Measurements from ENCODE around the gene GLB1L.

DNA sequence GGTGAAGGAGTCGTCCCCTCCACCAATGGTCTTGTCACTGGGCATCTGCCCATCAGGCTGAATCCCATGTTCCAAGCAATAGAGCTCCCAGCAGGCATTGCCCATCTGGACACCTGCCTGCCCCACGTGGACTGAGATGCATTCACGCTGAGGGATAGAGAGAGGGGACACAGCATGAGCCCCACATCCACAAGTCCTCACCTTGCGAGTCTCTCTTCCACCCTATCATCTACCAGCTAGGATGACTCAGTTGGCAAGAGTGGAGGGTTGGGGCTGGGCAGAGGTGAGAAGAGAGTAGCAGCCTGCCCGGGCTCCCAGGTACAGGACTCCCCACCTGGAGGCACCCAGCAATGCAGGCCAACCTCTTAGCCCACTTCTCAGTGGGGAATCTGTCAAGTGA, 6.8 kb upstream of the GLB1L start:
- TF ChIP-seq, protein P1, sequence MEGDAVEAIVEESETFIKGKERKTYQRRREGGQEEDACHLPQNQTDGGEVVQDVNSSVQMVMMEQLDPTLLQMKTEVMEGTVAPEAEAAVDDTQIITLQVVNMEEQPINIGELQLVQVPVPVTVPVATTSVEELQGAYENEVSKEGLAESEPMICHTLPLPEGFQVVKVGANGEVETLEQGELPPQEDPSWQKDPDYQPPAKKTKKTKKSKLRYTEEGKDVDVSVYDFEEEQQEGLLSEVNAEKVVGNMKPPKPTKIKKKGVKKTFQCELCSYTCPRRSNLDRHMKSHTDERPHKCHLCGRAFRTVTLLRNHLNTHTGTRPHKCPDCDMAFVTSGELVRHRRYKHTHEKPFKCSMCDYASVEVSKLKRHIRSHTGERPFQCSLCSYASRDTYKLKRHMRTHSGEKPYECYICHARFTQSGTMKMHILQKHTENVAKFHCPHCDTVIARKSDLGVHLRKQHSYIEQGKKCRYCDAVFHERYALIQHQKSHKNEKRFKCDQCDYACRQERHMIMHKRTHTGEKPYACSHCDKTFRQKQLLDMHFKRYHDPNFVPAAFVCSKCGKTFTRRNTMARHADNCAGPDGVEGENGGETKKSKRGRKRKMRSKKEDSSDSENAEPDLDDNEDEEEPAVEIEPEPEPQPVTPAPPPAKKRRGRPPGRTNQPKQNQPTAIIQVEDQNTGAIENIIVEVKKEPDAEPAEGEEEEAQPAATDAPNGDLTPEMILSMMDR (IDR thresholded peaks at IDR 0.05), result no peak
- TF ChIP-seq POLR2A (IDR thresholded peaks at IDR 0.05), result no peak
- TF ChIP-seq POLR2AphosphoS5 (IDR thresholded peaks at IDR 0.05), result no peak
- no peak for TF ChIP-seq EP300 (IDR thresholded peaks at IDR 0.05)

All from sigmoid colon (tissue), 4 donors.